Measurements from ENCODE around the gene SEZ6.

Gene SEZ6

GRCh38 chr17:28953444-28954118, 52.3 kb downstream of the SEZ6 start:
- peak in 1 of 2 donors; percentile 24 for DNase-seq

GRCh38 chr17:28951991-28952975, 53.5 kb downstream of the SEZ6 start:
- peak; percentile 99 to 100 for DNase-seq

- DNase-seq, result peak; percentile 100
Measured at GRCh38 chr17:28951428-28951990, 54.3 kb downstream of the SEZ6 start, which contains the start of gene PHF12. PHF12 (minus strand) TSS chr17:28951518; CDS start chr17:28950960, 558 bp downstream.

GRCh38 chr17:28950752-28951427, 54.9 kb downstream of the SEZ6 start:
- no peak for DNase-seq

- peak; percentile 45 to 46 for DNase-seq
Measured at GRCh38 chr17:28950017-28950751, 55.6 kb downstream of the SEZ6 start.

GRCh38 chr17:28949185-28950016, 56.4 kb downstream of the SEZ6 start:
- peak; percentile 56 to 63 for DNase-seq

- DNase-seq, result no peak
Measured at GRCh38 chr17:28948873-28949184, 57.0 kb downstream of the SEZ6 start.

- no peak for DNase-seq
Measured at GRCh38 chr17:28948342-28948741, 57.5 kb downstream of the SEZ6 start.

- DNase-seq, result no peak
Measured at GRCh38 chr17:28947639-28948038, 58.2 kb downstream of the SEZ6 start.

- DNase-seq, result no peak
Measured at GRCh38 chr17:28946239-28946638, 59.6 kb downstream of the SEZ6 start.

- no peak for DNase-seq
Measured at GRCh38 chr17:28944862-28945741, 60.7 kb downstream of the SEZ6 start.

GRCh38 chr17:28944343-28944742, 61.5 kb downstream of the SEZ6 start:
- DNase-seq, result no peak

GRCh38 chr17:28942925-28943324, 62.9 kb downstream of the SEZ6 start:
- DNase-seq, result no peak

GRCh38 chr17:28941251-28941650, 64.6 kb downstream of the SEZ6 start:
- DNase-seq, result no peak

GRCh38 chr17:28940675-28941074, 65.2 kb downstream of the SEZ6 start:
- no peak for DNase-seq

- DNase-seq, result no peak
Measured at GRCh38 chr17:28940142-28940541, 65.7 kb downstream of the SEZ6 start.

GRCh38 chr17:28938552-28938951, 67.3 kb downstream of the SEZ6 start:
- no peak for DNase-seq

- peak; percentile 68 to 78 for DNase-seq
Measured at GRCh38 chr17:28937044-28937729, 68.6 kb downstream of the SEZ6 start.

GRCh38 chr17:28935744-28936460, 69.9 kb downstream of the SEZ6 start:
- DNase-seq, result no peak
